Tibial nerve (tissue), 4 donors: ENCODE data around the gene EYA2.

Source experiments
- CTCF ChIP-seq, 5 experiments: fragments of 200-600 bp in 3 of 5; fragments of 450-650 bp in 2 of 5; sonication (generic) in 3 of 5; IDR thresholded peaks; one replicate each; pipeline ENCODE4 v1.5.1; 2016 to 2019; ENCODE audit warnings: antibody characterized with exemption in 5 of 5, mild to moderate bottlenecking in 3 of 5, moderate library complexity in 2 of 5
- EP300 ChIP-seq, 2 donors: sonication (generic); formaldehyde crosslinking; IDR thresholded peaks; one replicate each; pipeline ENCODE4 v1.6.1; 2017; ENCODE audit warnings: antibody characterized with exemption in 2 of 2, mild to moderate bottlenecking in 1 of 2
- POLR2A ChIP-seq, 2 donors: fragments of 450-650 bp; IDR thresholded peaks; one replicate each; pipeline ENCODE4 v1.6.1; 2017; ENCODE audit warnings: antibody characterized with exemption in 2 of 2, mild to moderate bottlenecking in 2 of 2, moderate library complexity in 2 of 2

DNA sequence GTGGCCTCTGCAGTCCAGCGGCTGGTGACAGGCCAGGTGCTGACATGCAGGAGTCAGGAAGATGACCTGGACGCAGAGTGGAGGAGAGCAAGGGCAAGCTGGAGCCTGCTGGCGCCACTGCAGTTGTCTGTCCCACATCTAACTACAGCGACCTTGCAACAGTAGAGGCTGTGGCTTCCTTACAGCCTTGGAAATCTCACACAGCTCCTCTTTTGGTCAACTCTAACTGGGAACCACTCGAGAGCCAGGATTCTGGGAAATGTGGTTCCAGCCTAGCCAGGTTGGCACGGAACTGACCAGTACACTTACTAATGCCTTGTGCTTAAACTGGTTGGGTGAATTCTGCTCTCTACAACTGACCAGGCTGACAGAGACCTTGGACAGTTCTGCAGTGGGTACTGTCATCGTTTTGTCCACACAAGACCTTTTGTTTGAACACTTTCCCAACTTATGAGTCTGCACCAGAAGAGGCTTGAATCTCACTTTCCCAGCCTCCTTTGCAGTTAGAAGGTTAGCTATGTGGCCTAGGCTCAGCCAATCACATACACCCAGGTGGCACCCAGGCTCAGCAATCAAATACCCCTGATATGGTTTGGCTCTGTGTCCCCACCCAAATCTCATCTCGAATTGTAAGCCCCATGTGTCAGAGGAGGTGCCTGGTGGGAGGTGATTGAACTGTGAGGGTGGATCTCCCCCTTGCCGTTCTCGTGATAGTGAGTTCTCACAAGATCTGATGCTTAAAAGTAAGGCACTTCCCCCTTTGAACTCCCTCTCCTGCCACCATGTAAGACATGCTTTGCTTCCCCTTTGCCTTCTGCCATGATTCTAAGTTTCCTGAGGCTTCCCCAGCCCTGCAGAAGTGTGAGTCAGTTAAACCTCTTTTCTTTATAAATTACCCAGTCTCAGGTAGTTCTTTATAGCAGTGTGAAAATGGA lies 308.4 kb downstream of the EYA2 start:
- TF ChIP-seq CTCF (IDR thresholded peaks at IDR 0.05) (no peak), POLR2A (IDR thresholded peaks at IDR 0.05) (no peak), EP300 (IDR thresholded peaks at IDR 0.05) (no peak)
